Measurements from ENCODE around the gene COL5A1.

COL5A1 gene

DNA sequence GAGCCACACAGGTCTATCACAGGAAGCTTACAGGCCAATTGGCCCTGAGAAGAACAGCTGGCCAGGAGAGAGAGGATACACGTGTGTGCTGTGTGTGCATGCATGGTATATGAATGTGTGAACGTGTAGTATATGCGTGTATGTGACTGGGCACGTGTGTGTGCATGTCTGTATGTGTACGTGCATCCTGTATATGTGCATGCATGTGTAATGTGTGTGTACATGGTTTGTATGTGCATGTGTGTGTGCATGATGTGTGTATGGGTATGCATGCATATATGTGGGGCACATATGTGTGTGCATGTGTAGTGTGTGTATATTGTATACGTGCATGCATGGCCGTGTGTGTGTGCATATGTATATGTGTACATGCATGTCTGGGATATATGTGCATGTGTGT is 182.0 kb downstream of the COL5A1 start:
- TF ChIP-seq, protein P1, sequence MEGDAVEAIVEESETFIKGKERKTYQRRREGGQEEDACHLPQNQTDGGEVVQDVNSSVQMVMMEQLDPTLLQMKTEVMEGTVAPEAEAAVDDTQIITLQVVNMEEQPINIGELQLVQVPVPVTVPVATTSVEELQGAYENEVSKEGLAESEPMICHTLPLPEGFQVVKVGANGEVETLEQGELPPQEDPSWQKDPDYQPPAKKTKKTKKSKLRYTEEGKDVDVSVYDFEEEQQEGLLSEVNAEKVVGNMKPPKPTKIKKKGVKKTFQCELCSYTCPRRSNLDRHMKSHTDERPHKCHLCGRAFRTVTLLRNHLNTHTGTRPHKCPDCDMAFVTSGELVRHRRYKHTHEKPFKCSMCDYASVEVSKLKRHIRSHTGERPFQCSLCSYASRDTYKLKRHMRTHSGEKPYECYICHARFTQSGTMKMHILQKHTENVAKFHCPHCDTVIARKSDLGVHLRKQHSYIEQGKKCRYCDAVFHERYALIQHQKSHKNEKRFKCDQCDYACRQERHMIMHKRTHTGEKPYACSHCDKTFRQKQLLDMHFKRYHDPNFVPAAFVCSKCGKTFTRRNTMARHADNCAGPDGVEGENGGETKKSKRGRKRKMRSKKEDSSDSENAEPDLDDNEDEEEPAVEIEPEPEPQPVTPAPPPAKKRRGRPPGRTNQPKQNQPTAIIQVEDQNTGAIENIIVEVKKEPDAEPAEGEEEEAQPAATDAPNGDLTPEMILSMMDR (IDR thresholded peaks at IDR 0.05; ENCODE audit: borderline replicate concordance, control extremely low read depth, extremely low read depth, insufficient read depth, missing control alignments) = no peak
- DNase-seq (ENCODE audit: low spot score) = no peak
- in situ Hi-C loops (cut with MboI; ENCODE audit: low sequenced_read_pairs, unreplicated experiment) = no loop called here

DNA sequence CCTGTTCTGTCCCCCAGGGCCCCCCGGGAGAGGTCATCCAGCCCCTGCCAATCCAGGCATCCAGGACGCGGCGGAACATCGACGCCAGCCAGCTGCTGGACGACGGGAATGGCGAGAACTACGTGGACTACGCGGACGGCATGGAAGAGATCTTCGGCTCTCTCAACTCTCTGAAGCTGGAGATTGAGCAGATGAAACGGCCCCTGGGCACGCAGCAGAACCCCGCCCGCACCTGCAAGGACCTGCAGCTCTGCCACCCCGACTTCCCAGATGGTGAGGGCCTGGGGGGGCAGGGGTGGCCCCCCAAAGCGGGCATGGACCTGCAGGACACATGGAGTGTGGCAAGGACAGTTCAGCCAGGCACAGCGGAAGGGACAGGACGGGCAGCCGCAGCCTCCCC is 183.0 kb downstream of the COL5A1 start:
- in situ Hi-C loops (cut with MboI; ENCODE audit: low sequenced_read_pairs, unreplicated experiment) = no loop called here
- TF ChIP-seq, protein P1 (IDR thresholded peaks at IDR 0.05; ENCODE audit: borderline replicate concordance, control extremely low read depth, extremely low read depth, insufficient read depth, missing control alignments) = no peak
- no peak for DNase-seq (ENCODE audit: low spot score)

DNA sequence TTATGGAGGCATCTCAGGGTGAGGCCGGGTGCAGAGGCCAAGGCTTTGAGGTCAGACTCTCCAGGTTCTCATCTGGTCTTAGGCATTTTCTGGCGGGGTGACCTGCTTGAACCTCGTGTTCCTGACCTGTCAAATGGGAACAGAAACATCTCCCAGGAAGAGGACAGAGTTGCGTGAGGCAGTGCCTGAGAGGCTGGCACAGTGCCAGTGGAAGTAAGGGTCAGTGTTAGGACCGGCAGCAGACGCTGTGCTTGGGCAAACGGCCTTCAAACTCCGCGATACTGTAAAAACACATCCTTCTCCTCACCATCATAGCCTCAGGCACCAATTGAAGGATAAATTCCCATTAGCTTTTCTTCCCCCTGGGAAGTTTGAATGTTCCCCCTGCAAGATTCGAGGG is 183.4 kb downstream of the COL5A1 start:
- no peak for DNase-seq (ENCODE audit: low spot score)
- TF ChIP-seq, protein P1 (IDR thresholded peaks at IDR 0.05; ENCODE audit: borderline replicate concordance, control extremely low read depth, extremely low read depth, insufficient read depth, missing control alignments) = no peak
- in situ Hi-C loops (cut with MboI; ENCODE audit: low sequenced_read_pairs, unreplicated experiment) = no loop called here

DNA sequence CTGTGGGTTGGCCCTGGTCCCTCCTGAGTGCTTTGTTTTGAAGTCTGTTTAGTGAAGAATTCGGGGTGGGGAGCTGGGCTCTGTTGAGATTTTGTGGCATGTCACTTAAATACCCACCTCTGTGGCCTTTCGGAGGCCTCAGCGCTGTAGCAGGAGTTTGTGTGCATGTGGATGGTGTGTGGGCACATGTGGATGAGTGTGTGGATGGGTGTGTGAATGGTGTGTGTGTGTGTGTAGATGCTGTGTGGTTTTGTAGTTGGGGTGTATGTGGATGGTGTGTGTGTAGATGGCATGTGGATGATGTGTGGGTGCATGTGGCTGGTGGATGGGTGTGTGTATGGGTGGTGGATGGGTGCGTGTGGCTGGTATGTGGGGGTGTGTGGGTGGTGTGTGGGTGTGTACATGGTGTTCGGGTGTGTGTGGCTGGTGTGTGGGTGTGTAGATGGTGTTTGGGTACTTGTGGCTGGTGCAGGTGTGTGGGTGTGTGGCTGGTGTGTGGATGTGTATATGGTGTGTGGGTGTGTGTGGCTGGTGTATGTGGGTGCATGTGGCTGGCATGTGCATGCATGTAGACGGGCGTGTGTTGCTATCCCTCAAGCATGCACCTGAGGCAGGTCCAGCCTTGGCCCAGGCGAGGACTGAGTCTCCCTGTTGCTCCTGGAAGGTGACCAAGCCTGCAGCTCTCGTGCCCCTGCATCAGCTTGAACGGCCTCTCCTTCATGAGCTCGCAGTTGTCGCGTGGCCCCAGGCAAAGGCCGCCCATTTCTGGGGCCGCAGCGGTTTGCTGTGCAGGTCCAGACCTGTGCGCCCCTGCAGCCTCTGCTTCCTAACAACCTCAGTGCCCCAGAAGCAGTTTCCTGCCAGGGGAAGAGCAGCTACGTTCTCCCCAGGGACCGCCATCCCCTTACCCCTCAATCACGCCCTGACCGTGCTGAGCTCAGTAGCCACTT is 185.0 kb downstream of the COL5A1 start:
- in situ Hi-C loops (cut with MboI; ENCODE audit: low sequenced_read_pairs, unreplicated experiment) = no loop called here
- TF ChIP-seq, protein P1 (IDR thresholded peaks at IDR 0.05; ENCODE audit: borderline replicate concordance, control extremely low read depth, extremely low read depth, insufficient read depth, missing control alignments) = no peak
- DNase-seq (ENCODE audit: low spot score) = no peak

DNA sequence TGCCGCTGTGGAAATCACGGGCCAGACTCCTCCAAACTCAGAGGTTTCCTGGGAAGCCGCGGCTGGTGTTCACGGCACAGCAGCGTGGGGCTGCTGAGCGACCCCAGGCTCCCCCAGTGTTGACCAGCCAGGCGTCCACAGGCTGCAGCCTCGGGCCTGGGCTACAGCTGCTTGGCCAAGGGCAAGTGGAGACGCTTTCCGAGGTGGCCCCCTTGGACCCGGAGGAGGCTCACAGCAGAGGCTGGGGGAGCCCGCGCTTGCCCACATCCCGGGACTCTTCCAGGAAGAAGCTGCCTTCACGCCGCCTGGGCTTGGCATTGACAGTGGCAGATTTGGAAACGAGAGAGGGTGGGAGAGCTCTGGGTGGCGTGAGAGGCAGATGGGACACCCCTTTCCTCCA is 186.0 kb downstream of the COL5A1 start:
- no peak for DNase-seq (ENCODE audit: low spot score)
- in situ Hi-C loops (cut with MboI; ENCODE audit: low sequenced_read_pairs, unreplicated experiment) = no loop called here
- TF ChIP-seq, protein P1 (IDR thresholded peaks at IDR 0.05; ENCODE audit: borderline replicate concordance, control extremely low read depth, extremely low read depth, insufficient read depth, missing control alignments) = no peak

DNA sequence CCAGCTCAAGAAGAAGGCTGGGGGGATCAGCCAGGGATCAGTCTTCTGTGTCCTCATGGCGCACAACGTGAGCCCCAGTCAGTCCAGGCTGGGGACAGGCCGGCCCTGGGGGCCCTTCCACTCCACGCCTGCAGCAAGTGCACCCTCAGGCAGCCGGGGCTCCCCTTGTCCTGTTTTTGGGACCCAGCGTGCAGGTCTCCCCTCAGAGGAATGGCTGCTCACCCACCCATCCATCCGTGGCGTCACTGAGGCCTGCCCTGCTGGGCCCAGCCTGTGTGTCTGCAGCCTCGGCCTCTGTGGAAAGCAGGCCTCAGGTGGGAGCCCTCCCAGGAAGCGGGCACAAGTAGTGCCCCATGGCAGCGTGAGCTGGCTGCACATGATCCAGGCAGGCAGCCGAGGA is 186.4 kb downstream of the COL5A1 start:
- no peak for DNase-seq (ENCODE audit: low spot score)
- in situ Hi-C loops (cut with MboI; ENCODE audit: low sequenced_read_pairs, unreplicated experiment) = no loop called here
- TF ChIP-seq, protein P1 (IDR thresholded peaks at IDR 0.05; ENCODE audit: borderline replicate concordance, control extremely low read depth, extremely low read depth, insufficient read depth, missing control alignments) = no peak

Data from GM13976 (cell line).